Measurements from ENCODE around the gene YBX3.

The YBX3 gene

GRCh38 chr12:10668526-10668925 is 54.6 kb downstream of the YBX3 start:
- no peak for DNase-seq

- no peak for DNase-seq
Measured at GRCh38 chr12:10667581-10667980, 55.5 kb downstream of the YBX3 start.

- DNase-seq: no peak
Measured at GRCh38 chr12:10664499-10664898, 58.6 kb downstream of the YBX3 start.

- no peak for DNase-seq
Measured at GRCh38 chr12:10663869-10664268, 59.3 kb downstream of the YBX3 start.

- DNase-seq: no peak
Measured at GRCh38 chr12:10661338-10661737, 61.8 kb downstream of the YBX3 start.

- DNase-seq: no peak
Measured at GRCh38 chr12:10654003-10654402, 69.1 kb downstream of the YBX3 start.

- no peak for DNase-seq
Measured at GRCh38 chr12:10652192-10652591, 70.9 kb downstream of the YBX3 start.
